Hepatocyte (in vitro differentiated cells): ENCODE results near the gene ATP2C2. TPM values are rescaled to one million over a fixed set of nuclear protein-coding genes. Genes with fewer than 3 reads are reported as not detected.

Experiments
- DNase-seq: peaks from one replicate; pipeline ENCODE4 v3.0.0-alpha.2; 2016; ENCODE audit warnings: low spot score
- H2AFZ ChIP-seq: fragments of 200-600 bp; sonication (generic); 2 replicates; pipeline ENCODE4 v1.6.0; 2016; ENCODE audit warnings: antibody characterized with exemption, mild to moderate bottlenecking
- H3K27ac ChIP-seq: fragments of 200-600 bp; sonication (generic); 2 replicates; pipeline ENCODE4 v1.5.1; 2016; ENCODE audit warnings: mild to moderate bottlenecking
- H3K27me3 ChIP-seq: fragments of 200-600 bp; sonication (generic); 2 replicates; pipeline ENCODE4 v1.6.1; 2016
- H3K36me3 ChIP-seq: fragments of 200-600 bp; sonication (generic); replicated peaks from 2 replicates; pipeline ENCODE4 v1.5.1; 2016; ENCODE audit warnings: low read depth; ENCODE audit not compliant: insufficient read depth
- H3K4me1 ChIP-seq: fragments of 200-600 bp; sonication (generic); 2 replicates; pipeline ENCODE4 v1.5.1; 2016; ENCODE audit warnings: mild to moderate bottlenecking, moderate library complexity; ENCODE audit not compliant: insufficient read depth
- H3K4me2 ChIP-seq: fragments of 200-600 bp; sonication (generic); 2 replicates; pipeline ENCODE4 v1.6.0; 2016
- H3K4me3 ChIP-seq: fragments of 200-600 bp; sonication (generic); 2 replicates; pipeline ENCODE4 v1.5.1; 2016; ENCODE audit warnings: mild to moderate bottlenecking
- H3K79me2 ChIP-seq: fragments of 200-600 bp; sonication (generic); 2 replicates; pipeline ENCODE4 v1.6.0; 2017; ENCODE audit warnings: mild to moderate bottlenecking
- H3K9me2 ChIP-seq: fragments of 200-600 bp; sonication (generic); replicated peaks from 2 replicates; pipeline ENCODE4 v1.6.0; 2017; ENCODE audit warnings: mild to moderate bottlenecking; ENCODE audit not compliant: insufficient read depth
- H3K9me3 ChIP-seq: fragments of 200-600 bp; sonication (generic); 2 replicates; pipeline ENCODE4 v1.5.1; 2016; ENCODE audit warnings: low read depth, mild to moderate bottlenecking
- H4K20me1 ChIP-seq: fragments of 200-600 bp; sonication (generic); 2 replicates; pipeline ENCODE4 v1.6.0; 2016; ENCODE audit warnings: mild to moderate bottlenecking; ENCODE audit not compliant: insufficient read depth, poor library complexity, severe bottlenecking
- EZH2 ChIP-seq: fragments of 200-600 bp; sonication (generic); IDR thresholded peaks from 2 replicates; pipeline ENCODE4 v1.6.1; 2016; ENCODE audit warnings: antibody characterized with exemption, mild to moderate bottlenecking, borderline replicate concordance
- EZH2phosphoT487 ChIP-seq: fragments of 200-600 bp; sonication (generic); IDR thresholded peaks from one replicate; pipeline ENCODE4 v1.6.1; 2018; ENCODE audit warnings: antibody characterized with exemption, mild to moderate bottlenecking, low read depth, moderate library complexity; ENCODE audit not compliant: unreplicated experiment, severe bottlenecking
- WGBS: methylation state at CpG from one replicate; pipeline ENCODE4 v1.1.6; 2016; ENCODE audit warnings: low lambda C conversion rate; ENCODE audit errors: missing lambda C conversion rate; 5-methylcytosine and 5-hydroxymethylcytosine counted together
- polyA plus RNA-seq: library from polyadenylated mRNA; unstranded; fragments of >200 nt; fragmentation: Nextera tagmentation; extraction: Ambion mirVana; gene quantifications from 2 replicates; pipeline ENCODE4 v1.2.1, GENCODE V29; 2016
- total RNA-seq: library from RNA; depleted of rRNA; stranded (reverse); fragments of >200 nt; gene quantifications from 2 replicates; pipeline ENCODE4 v1.2.3, GENCODE V29; 2014
- TF ChIP-seq, protein P1 (sequence below): fragments of 200-600 bp; sonication (generic); IDR thresholded peaks from 2 replicates; pipeline ENCODE4 v1.5.1; 2016; ENCODE audit warnings: antibody characterized with exemption, mild to moderate bottlenecking; ENCODE audit not compliant: poor library complexity

Gene ATP2C2
- total and polyA plus RNA-seq, 2 experiments from 2014 or later = 6.0 to 6.8 TPM

DNA sequence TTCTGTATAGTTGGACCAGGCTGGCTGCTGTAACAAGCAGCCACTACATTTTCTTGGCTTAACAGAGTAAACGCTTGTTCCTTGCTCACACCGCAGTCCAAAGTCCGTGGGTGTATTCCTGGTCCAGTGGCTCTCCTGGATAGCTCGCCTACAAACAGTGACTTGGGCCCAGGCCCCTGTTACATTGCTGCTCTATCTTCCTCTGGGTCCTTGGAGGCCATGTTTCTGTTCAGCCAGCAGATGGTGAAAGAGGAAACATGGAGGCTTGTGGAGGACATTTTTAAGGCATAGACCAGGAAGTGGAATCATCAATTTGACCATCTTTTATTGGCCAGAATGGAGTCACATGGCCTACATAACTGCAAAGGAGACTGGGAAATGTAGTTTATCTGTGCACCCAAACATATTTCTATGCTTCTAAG lies 55.1 kb downstream of the ATP2C2 start:
- Histone ChIP-seq H3K9me2 (no peaks in the 10 kb centered on the region), H3K36me3 (no peaks in the 10 kb centered on the region), H3K79me2 (no peaks in the 10 kb centered on the region), H3K4me2 (no peak overlapping the region), H4K20me1 (no peaks in the 10 kb centered on the region), H3K4me1 (no peaks in the 10 kb centered on the region), H3K4me3 (no peak overlapping the region), H3K27me3 (no peaks in the 10 kb centered on the region), H2AFZ (peak overlapping the region; percentile 47), H3K27ac (no peak overlapping the region), H3K9me3 (no peaks in the 10 kb centered on the region)
- TF ChIP-seq EZH2 = no peak
- TF ChIP-seq EZH2phosphoT487 = no peak
- TF ChIP-seq, protein P1, sequence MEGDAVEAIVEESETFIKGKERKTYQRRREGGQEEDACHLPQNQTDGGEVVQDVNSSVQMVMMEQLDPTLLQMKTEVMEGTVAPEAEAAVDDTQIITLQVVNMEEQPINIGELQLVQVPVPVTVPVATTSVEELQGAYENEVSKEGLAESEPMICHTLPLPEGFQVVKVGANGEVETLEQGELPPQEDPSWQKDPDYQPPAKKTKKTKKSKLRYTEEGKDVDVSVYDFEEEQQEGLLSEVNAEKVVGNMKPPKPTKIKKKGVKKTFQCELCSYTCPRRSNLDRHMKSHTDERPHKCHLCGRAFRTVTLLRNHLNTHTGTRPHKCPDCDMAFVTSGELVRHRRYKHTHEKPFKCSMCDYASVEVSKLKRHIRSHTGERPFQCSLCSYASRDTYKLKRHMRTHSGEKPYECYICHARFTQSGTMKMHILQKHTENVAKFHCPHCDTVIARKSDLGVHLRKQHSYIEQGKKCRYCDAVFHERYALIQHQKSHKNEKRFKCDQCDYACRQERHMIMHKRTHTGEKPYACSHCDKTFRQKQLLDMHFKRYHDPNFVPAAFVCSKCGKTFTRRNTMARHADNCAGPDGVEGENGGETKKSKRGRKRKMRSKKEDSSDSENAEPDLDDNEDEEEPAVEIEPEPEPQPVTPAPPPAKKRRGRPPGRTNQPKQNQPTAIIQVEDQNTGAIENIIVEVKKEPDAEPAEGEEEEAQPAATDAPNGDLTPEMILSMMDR = no peak
- no peak for DNase-seq
- WGBS = 96% methylated on average over 4 of the region's 4 CpGs

DNA sequence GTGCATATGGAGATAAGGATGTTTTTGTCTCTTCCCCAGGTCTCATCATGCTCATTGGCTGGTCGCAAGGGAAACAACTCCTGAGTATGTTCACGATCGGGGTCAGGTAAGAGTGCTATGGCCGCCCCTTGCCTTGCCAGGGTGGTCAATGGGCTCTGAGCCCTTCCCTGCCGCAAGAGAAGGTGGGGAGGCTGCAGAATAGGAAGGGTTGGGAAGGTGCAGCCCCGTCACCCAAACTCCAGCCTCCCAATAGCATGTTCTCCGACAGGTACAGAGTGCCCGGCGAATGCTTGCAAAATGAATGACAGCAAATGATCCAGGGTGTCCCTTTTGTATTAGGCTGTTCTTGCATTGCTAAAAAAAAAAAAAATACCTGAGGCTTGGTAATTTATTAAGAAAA lies 57.4 kb downstream of the ATP2C2 start:
- Histone ChIP-seq H3K36me3 (no peaks in the 10 kb centered on the region), H3K9me3 (no peaks in the 10 kb centered on the region)
- 94% methylated on average over 9 of the region's 9 CpGs for WGBS

DNA sequence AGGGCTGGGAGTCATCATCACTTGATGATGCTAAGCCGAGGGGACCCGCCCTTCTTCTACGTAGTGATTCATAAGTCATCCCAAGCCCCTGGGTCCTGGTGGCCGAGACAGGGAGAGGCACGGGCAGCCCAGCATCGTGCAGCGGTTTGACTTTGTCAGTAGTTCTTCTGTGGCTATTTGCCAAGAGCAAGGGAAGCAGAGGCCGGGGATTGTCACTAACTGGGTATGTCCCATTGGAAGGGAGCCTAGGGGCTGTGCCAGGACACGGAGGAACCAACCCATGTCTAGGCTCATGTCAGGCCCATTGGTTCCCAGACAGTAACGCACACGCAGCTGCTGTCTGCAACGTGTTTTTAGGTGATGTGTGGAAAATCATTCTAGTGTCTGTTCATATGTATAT lies 58.5 kb downstream of the ATP2C2 start:
- H4K20me1 ChIP-seq = no peaks in the 10 kb centered on the region
- H2AFZ ChIP-seq = no peak overlapping the region
- TF ChIP-seq EZH2phosphoT487 (no peak), EZH2 (no peak)
- TF ChIP-seq, protein P1 = no peak
- no peaks in the 10 kb centered on the region for H3K27me3 ChIP-seq
- no peaks in the 10 kb centered on the region for H3K36me3 ChIP-seq
- H3K27ac ChIP-seq = no peak overlapping the region
- no peaks in the 10 kb centered on the region for H3K79me2 ChIP-seq
- no peak overlapping the region for H3K4me3 ChIP-seq
- DNase-seq = no peak
- H3K4me2 ChIP-seq = no peak overlapping the region
- no peaks in the 10 kb centered on the region for H3K4me1 ChIP-seq
- H3K9me2 ChIP-seq = no peaks in the 10 kb centered on the region
- 93% methylated on average over 12 of the region's 12 CpGs for WGBS
- no peaks in the 10 kb centered on the region for H3K9me3 ChIP-seq

More for the DNA sequence above, 57.4 kb downstream of the ATP2C2 start:
- H3K79me2 ChIP-seq = no peaks in the 10 kb centered on the region
- H4K20me1 ChIP-seq = no peaks in the 10 kb centered on the region
- H2AFZ ChIP-seq = no peak overlapping the region
- no peak overlapping the region for H3K27ac ChIP-seq
- no peaks in the 10 kb centered on the region for H3K27me3 ChIP-seq
- H3K9me2 ChIP-seq = no peaks in the 10 kb centered on the region
- H3K4me2 ChIP-seq = no peak overlapping the region
- TF ChIP-seq EZH2 = no peak
- DNase-seq = no peak
- no peak overlapping the region for H3K4me3 ChIP-seq
- H3K4me1 ChIP-seq = no peaks in the 10 kb centered on the region

DNA sequence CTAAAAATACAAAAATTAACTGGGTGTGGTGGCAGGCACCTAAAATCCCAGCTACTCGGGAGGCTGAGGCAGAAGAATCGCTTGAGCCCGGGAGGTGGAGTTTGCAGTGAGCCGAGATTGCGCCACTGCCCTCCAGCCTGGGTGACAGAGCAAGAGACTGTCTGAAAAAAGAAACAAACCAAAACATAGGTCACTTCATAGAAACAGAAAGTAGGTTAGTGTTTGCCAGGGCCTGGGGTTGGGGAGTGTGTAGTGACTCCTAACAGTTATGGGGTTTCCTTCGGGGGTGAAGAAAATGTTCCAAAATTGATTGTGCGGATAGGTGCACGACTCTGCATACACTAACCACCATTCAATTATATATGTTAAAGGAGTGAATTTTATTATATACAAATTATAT lies 59.2 kb downstream of the ATP2C2 start:
- H3K36me3 ChIP-seq = no peaks in the 10 kb centered on the region
- no peaks in the 10 kb centered on the region for H3K4me1 ChIP-seq
- H3K27me3 ChIP-seq = no peaks in the 10 kb centered on the region
- no peak for DNase-seq
- TF ChIP-seq, protein P1 = no peak
- TF ChIP-seq EZH2phosphoT487 = no peak
- TF ChIP-seq EZH2 = no peak
- WGBS = 85% methylated on average over 8 of the region's 8 CpGs
- H3K79me2 ChIP-seq = no peaks in the 10 kb centered on the region
- no peaks in the 10 kb centered on the region for H4K20me1 ChIP-seq
- no peak overlapping the region for H2AFZ ChIP-seq
- H3K27ac ChIP-seq = no peak overlapping the region
- H3K9me2 ChIP-seq = no peaks in the 10 kb centered on the region
- no peaks in the 10 kb centered on the region for H3K9me3 ChIP-seq
- H3K4me2 ChIP-seq = no peak overlapping the region
- no peak overlapping the region for H3K4me3 ChIP-seq
